CD8-positive, alpha-beta memory T cell (primary cell): ENCODE data around the gene SLC25A21. TPM values are rescaled to one million over a fixed set of nuclear protein-coding genes. Genes with fewer than 3 reads are reported as not detected.
"Not testable (repeated sequence)": the region's sequence is repeated elsewhere in the genome, so short reads cannot be mapped to it uniquely, and the experiment has no call there.

Source experiments
- CTCF ChIA-PET: fragments of 350-600 bp; sonication (Branson Sonifier 250); formaldehyde crosslinking; loops from one replicate; lab custom pipeline; 2021; ENCODE audit warnings: antibody characterized with exemption; lab: Charles Lee
- POLR2A ChIA-PET: fragments of 350-600 bp; sonication (Branson Sonifier 250); formaldehyde crosslinking; loops from one replicate; lab custom pipeline; 2021; ENCODE audit warnings: antibody characterized with exemption; lab: Charles Lee
- DNase-seq, 5 donors: peaks; one replicate each; pipeline versions ENCODE4 v3.0.0 to v3.0.0-alpha.2; 2020 to 2022; ENCODE audit warnings: mixed read lengths in 1 of 5
- H3K27ac ChIP-seq: one replicate; pipeline ENCODE4 v1.7.0; 2013; ENCODE audit warnings: low read depth, mild to moderate bottlenecking, low read length, moderate library complexity
- H3K27me3 ChIP-seq: 2 replicates; pipeline ENCODE4 v1.7.0; 2013; ENCODE audit warnings: low read length, mild to moderate bottlenecking; ENCODE audit not compliant: insufficient read depth, poor library complexity, severe bottlenecking
- H3K36me3 ChIP-seq: 2 replicates; pipeline ENCODE4 v1.7.0; 2013; ENCODE audit warnings: mild to moderate bottlenecking, low read length, moderate library complexity; ENCODE audit not compliant: insufficient read depth
- H3K4me1 ChIP-seq: 2 replicates; pipeline ENCODE4 v1.7.0; 2013; ENCODE audit warnings: mild to moderate bottlenecking, low read length, moderate library complexity; ENCODE audit not compliant: insufficient read depth
- H3K4me3 ChIP-seq: 2 replicates; pipeline ENCODE4 v1.7.0; 2013; ENCODE audit warnings: mild to moderate bottlenecking, low read length
- H3K9me3 ChIP-seq: 2 replicates; pipeline ENCODE4 v1.7.0; 2013; ENCODE audit warnings: mild to moderate bottlenecking, low read length
- H3K27ac Mint-ChIP-seq, 8 donors: one replicate each; pipeline ENCODE4 v1.8.0; 2020 to 2021; ENCODE audit warnings: mixed read lengths in 8 of 8, mild to moderate bottlenecking in 6 of 8, inconsistent platforms in 3 of 8, moderate library complexity in 3 of 8
- H3K27me3 Mint-ChIP-seq, 2 donors: one replicate each; pipeline ENCODE4 v1.8.0; 2020 to 2021; ENCODE audit warnings: mixed read lengths in 2 of 2, mild to moderate bottlenecking in 1 of 2, moderate library complexity in 1 of 2
- H3K36me3 Mint-ChIP-seq, 3 donors: one replicate each; pipeline ENCODE4 v1.8.0; 2020 to 2021; ENCODE audit warnings: mixed read lengths in 3 of 3, inconsistent platforms in 1 of 3, mild to moderate bottlenecking in 1 of 3
- H3K4me1 Mint-ChIP-seq, 3 donors: one replicate each; pipeline ENCODE4 v1.8.0; 2020 to 2021; ENCODE audit warnings: mixed read lengths in 3 of 3, inconsistent platforms in 1 of 3, mild to moderate bottlenecking in 1 of 3
- H3K4me3 Mint-ChIP-seq, 7 donors: one replicate each; pipeline ENCODE4 v1.8.0; 2020 to 2021; ENCODE audit warnings: mixed read lengths in 7 of 7, mild to moderate bottlenecking in 6 of 7, moderate library complexity in 4 of 7, inconsistent platforms in 2 of 7
- H3K9me3 Mint-ChIP-seq, 5 donors: one replicate each; pipeline ENCODE4 v1.8.0; 2020 to 2022; ENCODE audit warnings: mixed read lengths in 5 of 5, mild to moderate bottlenecking in 3 of 5, moderate library complexity in 2 of 5, inconsistent platforms in 1 of 5
- polyA plus RNA-seq: library from polyadenylated mRNA; unstranded; fragments of 300-500 nt; fragmentation: Illumina TruSeq; gene quantifications from one replicate; pipeline ENCODE4 v1.2.3, GENCODE V29; 2021
- total RNA-seq, 2 experiments: library from RNA; stranded (reverse); gene quantifications; one replicate each; pipeline ENCODE4 v1.2.3, GENCODE V29; 2021

The SLC25A21 gene
- total and polyA plus RNA-seq, 3 experiments from 2014 or later: not detected

GRCh38 chr14:36925094-36925493 lies 247.3 kb downstream of the SLC25A21 start:
- Histone ChIP-seq H3K36me3 (no peaks in the 10 kb centered on the region), H3K4me3 (no peak overlapping the region), H3K9me3 (no peaks in the 10 kb centered on the region), H3K27ac (no peak overlapping the region), H3K27me3 (no peaks in the 10 kb centered on the region), H3K4me1 (no peaks in the 10 kb centered on the region)
- Mint-ChIP-seq H3K27ac (no peak overlapping the region), H3K36me3 (no peaks in the 10 kb centered on the region), H3K4me3 (no peak overlapping the region), H3K27me3 (no peaks in the 10 kb centered on the region), H3K9me3 (peaks cover 5 to 20% (median 10%) of the 10 kb centered on the region in 5 donors), H3K4me1 (no peaks in the 10 kb centered on the region)
- POLR2A ChIA-PET: no interaction called here
- no peak for DNase-seq
- CTCF ChIA-PET: no interaction called here

- ChIA-PET POLR2A (no interaction called here), CTCF (no interaction called here)
- no peak for DNase-seq
- Histone ChIP-seq H3K4me1 (no peaks in the 10 kb centered on the region), H3K9me3 (no peaks in the 10 kb centered on the region), H3K27ac (no peak overlapping the region), H3K4me3 (no peak overlapping the region), H3K27me3 (no peaks in the 10 kb centered on the region), H3K36me3 (no peaks in the 10 kb centered on the region)
- Mint-ChIP-seq H3K27me3 (no peaks in the 10 kb centered on the region), H3K4me1 (no peaks in the 10 kb centered on the region), H3K27ac (no peak overlapping the region), H3K9me3 (peaks cover 0 to 6% (median 0%) of the 10 kb centered on the region in 5 donors), H3K4me3 (no peak overlapping the region), H3K36me3 (no peaks in the 10 kb centered on the region)
Observed at GRCh38 chr14:36916668-36917067, 255.7 kb downstream of the SLC25A21 start.

- Mint-ChIP-seq H3K4me1 (no peaks in the 10 kb centered on the region), H3K9me3 (peaks cover 0 to 4% (median 0%) of the 10 kb centered on the region in 5 donors), H3K27ac (no peak overlapping the region), H3K4me3 (no peak overlapping the region), H3K36me3 (no peaks in the 10 kb centered on the region), H3K27me3 (no peaks in the 10 kb centered on the region)
- CTCF ChIA-PET: no interaction called here
- no peak overlapping the region for H3K4me3 ChIP-seq
- no peaks in the 10 kb centered on the region for H3K9me3 ChIP-seq
- H3K27ac ChIP-seq: no peak overlapping the region
- H3K36me3 ChIP-seq: no peaks in the 10 kb centered on the region
- H3K27me3 ChIP-seq: no peaks in the 10 kb centered on the region
- no peaks in the 10 kb centered on the region for H3K4me1 ChIP-seq
- POLR2A ChIA-PET: no interaction called here
- DNase-seq: no peak
Observed at GRCh38 chr14:36915081-36915480, 257.3 kb downstream of the SLC25A21 start.

- Mint-ChIP-seq H3K9me3 (peaks cover 0 to 3% (median 0%) of the 10 kb centered on the region in 5 donors), H3K27ac (no peak overlapping the region), H3K4me3 (no peak overlapping the region), H3K27me3 (peaks cover 0 to 1% of the 10 kb centered on the region in 2 donors), H3K36me3 (no peaks in the 10 kb centered on the region), H3K4me1 (no peaks in the 10 kb centered on the region)
- Histone ChIP-seq H3K36me3 (no peaks in the 10 kb centered on the region), H3K4me1 (no peaks in the 10 kb centered on the region), H3K4me3 (no peak overlapping the region), H3K27me3 (no peaks in the 10 kb centered on the region), H3K27ac (no peak overlapping the region), H3K9me3 (no peaks in the 10 kb centered on the region)
- no peak for DNase-seq
- ChIA-PET CTCF (no interaction called here), POLR2A (no interaction called here)
Observed at GRCh38 chr14:36910578-36910977, 261.8 kb downstream of the SLC25A21 start.

- Mint-ChIP-seq H3K4me3 (no peak overlapping the region), H3K27ac (no peak overlapping the region), H3K36me3 (no peaks in the 10 kb centered on the region), H3K27me3 (peaks cover 0 to 1% of the 10 kb centered on the region in 2 donors), H3K9me3 (peaks cover 2 to 20% (median 4%) of the 10 kb centered on the region in 5 donors), H3K4me1 (no peaks in the 10 kb centered on the region)
- Histone ChIP-seq H3K9me3 (no peaks in the 10 kb centered on the region), H3K27ac (no peak overlapping the region), H3K4me3 (no peak overlapping the region), H3K36me3 (no peaks in the 10 kb centered on the region), H3K4me1 (no peaks in the 10 kb centered on the region), H3K27me3 (no peaks in the 10 kb centered on the region)
- CTCF ChIA-PET: no interaction called here
- no peak for DNase-seq
- POLR2A ChIA-PET: no interaction called here
Observed at GRCh38 chr14:36905272-36905888, 267.0 kb downstream of the SLC25A21 start.

- H3K4me3 ChIP-seq: no peak overlapping the region
- Mint-ChIP-seq H3K4me1 (no peaks in the 10 kb centered on the region), H3K4me3 (no peak overlapping the region), H3K27ac (no peak overlapping the region), H3K27me3 (no peaks in the 10 kb centered on the region), H3K36me3 (no peaks in the 10 kb centered on the region), H3K9me3 (peaks cover 2 to 20% (median 6%) of the 10 kb centered on the region in 5 donors)
- H3K27ac ChIP-seq: no peak overlapping the region
- no peaks in the 10 kb centered on the region for H3K27me3 ChIP-seq
- H3K9me3 ChIP-seq: no peaks in the 10 kb centered on the region
- ChIA-PET CTCF (no interaction called here), POLR2A (no interaction called here)
- no peaks in the 10 kb centered on the region for H3K4me1 ChIP-seq
- H3K36me3 ChIP-seq: no peaks in the 10 kb centered on the region
- DNase-seq: no peak
Observed at GRCh38 chr14:36901861-36902260, 270.5 kb downstream of the SLC25A21 start.

GRCh38 chr14:36900846-36901245 lies 271.6 kb downstream of the SLC25A21 start:
- no peaks in the 10 kb centered on the region for H3K4me1 Mint-ChIP-seq

GRCh38 chr14:36896300-36896699 lies 276.1 kb downstream of the SLC25A21 start:
- H3K4me1 Mint-ChIP-seq, H3K36me3 Mint-ChIP-seq, DNase-seq, H3K4me3 ChIP-seq, H3K27ac Mint-ChIP-seq, CTCF ChIA-PET, H3K27ac ChIP-seq, H3K36me3 ChIP-seq, H3K4me1 ChIP-seq, POLR2A ChIA-PET, H3K27me3 ChIP-seq, H3K4me3 Mint-ChIP-seq, H3K9me3 ChIP-seq, H3K27me3 Mint-ChIP-seq: not testable (repeated sequence)
- H3K9me3 Mint-ChIP-seq: peaks cover 0 to 12% (median 7%) of the 10 kb centered on the region in 5 donors

More at GRCh38 chr14:36900846-36901245, 271.6 kb downstream of the SLC25A21 start:
- Mint-ChIP-seq H3K9me3 (peaks cover 2 to 19% (median 8%) of the 10 kb centered on the region in 5 donors), H3K4me3 (no peak overlapping the region), H3K36me3 (no peaks in the 10 kb centered on the region), H3K27ac (no peak overlapping the region), H3K27me3 (no peaks in the 10 kb centered on the region)
- no peaks in the 10 kb centered on the region for H3K36me3 ChIP-seq
- CTCF ChIA-PET: no interaction called here
- no peaks in the 10 kb centered on the region for H3K4me1 ChIP-seq
- no peak overlapping the region for H3K27ac ChIP-seq
- POLR2A ChIA-PET: no interaction called here
- DNase-seq: no peak
- no peaks in the 10 kb centered on the region for H3K27me3 ChIP-seq
- no peak overlapping the region for H3K4me3 ChIP-seq
- no peaks in the 10 kb centered on the region for H3K9me3 ChIP-seq
